Adipocyte (in vitro differentiated cells): Measurements from ENCODE around the gene VSX1.

Experiments
- DNase-seq: peaks from one replicate; pipeline ENCODE4 v3.0.0-alpha.2; 2015; ENCODE audit warnings: low read depth
- H3K27me3 ChIP-seq: replicated peaks from 2 replicates; pipeline ENCODE4 v1.7.0; 2013; ENCODE audit warnings: mild to moderate bottlenecking, low read length, moderate library complexity; ENCODE audit not compliant: control insufficient read depth, insufficient read depth
- H3K36me3 ChIP-seq: 2 replicates; pipeline ENCODE4 v1.7.0; 2013; ENCODE audit warnings: low read length, mild to moderate bottlenecking, moderate library complexity; ENCODE audit not compliant: control insufficient read depth, insufficient read depth, severe bottlenecking
- H3K4me1 ChIP-seq: 2 replicates; pipeline ENCODE4 v1.7.0; 2013; ENCODE audit warnings: mild to moderate bottlenecking, low read length, moderate library complexity; ENCODE audit not compliant: control insufficient read depth, insufficient read depth
- H3K4me3 ChIP-seq: 2 replicates; pipeline ENCODE4 v1.7.0; 2013; ENCODE audit warnings: mild to moderate bottlenecking, low read length, moderate library complexity
- H3K9ac ChIP-seq: 2 replicates; pipeline ENCODE4 v1.7.0; 2013; ENCODE audit warnings: mild to moderate bottlenecking, low read length, moderate library complexity
- H3K9me3 ChIP-seq: 2 replicates; pipeline ENCODE4 v1.7.0; 2013; ENCODE audit warnings: mild to moderate bottlenecking, low read length, moderate library complexity; ENCODE audit not compliant: control insufficient read depth

VSX1 gene

DNA sequence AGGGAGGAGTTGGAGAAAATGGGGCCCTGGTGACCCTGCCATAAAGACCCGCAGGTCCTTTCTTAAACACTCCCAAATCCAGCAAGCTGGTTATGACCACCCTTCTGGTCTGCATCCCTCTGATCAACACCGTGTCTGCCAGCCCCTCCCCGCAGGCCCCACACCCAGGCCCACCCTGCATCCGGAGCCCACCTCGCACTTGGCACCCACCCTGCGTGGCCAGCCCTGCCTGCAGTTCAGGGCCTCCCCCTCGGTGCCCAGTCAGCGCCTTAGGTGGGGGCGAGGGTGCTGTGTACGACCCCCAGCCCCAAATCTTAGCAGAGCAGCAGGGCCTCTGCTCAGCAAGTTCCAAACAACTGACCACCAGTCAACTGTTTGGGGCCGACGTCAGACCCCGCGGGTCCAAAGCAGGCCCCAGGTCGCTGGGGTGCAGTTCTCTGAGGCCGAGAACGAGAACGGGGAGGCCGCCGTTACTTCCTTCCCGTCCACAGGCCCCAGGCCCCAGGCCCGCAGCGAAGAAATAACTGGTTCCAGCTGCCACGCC is 25.2 kb downstream of the VSX1 start:
- H3K9ac ChIP-seq = peak overlapping the region; percentile 90
- no peaks in the 10 kb centered on the region for H3K36me3 ChIP-seq
- H3K9me3 ChIP-seq = no peaks in the 10 kb centered on the region
- no peak for DNase-seq
- H3K27me3 ChIP-seq = peaks cover 19% of the 10 kb centered on the region
- H3K4me3 ChIP-seq = peak overlapping the region; percentile 85
- H3K4me1 ChIP-seq = peaks cover 59% of the 10 kb centered on the region

- DNase-seq = peak; percentile 21
- Histone ChIP-seq H3K4me3 (peak overlapping the region; percentile 85), H3K27me3 (peaks cover 10% of the 10 kb centered on the region), H3K36me3 (no peaks in the 10 kb centered on the region), H3K9me3 (no peaks in the 10 kb centered on the region), H3K9ac (peak overlapping the region; percentile 90), H3K4me1 (peaks cover 67% of the 10 kb centered on the region)
These were observed 26.0 kb downstream of the VSX1 start for GRCh38 chr20:25055711-25056495.

DNA sequence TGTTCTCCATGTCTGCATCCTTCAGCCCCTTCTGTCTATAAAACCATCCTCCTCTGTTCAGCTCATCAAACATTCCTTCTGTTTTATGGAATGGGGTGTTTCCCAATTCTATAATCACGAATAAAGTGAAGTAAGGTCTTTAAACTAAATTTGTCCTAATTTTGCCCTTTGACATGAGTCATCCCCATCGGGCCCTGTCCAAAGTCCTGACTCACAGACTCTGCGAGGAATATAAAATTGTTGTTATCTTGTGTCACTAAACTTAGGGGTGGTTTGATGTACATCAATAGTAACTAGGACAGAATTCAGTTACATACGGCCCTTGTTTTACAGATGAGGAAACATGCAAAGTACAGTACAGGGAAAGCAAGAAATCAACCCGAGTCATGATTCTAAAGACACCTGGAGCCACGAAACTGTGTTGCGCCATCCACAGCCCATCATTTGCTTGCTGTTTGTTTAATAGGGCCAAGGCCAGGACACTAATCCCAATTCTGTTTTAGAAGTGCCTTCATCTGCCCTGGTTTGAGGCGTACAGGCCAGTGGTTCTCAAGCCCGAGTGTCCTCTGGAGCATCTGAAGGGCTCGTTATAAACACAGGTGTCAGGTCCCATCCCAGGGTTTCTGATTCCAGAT is 26.8 kb downstream of the VSX1 start:
- peak; percentile 34 for DNase-seq

GRCh38 chr20:25054096-25054820 is 27.7 kb downstream of the VSX1 start:
- Histone ChIP-seq H3K9me3 (no peaks in the 10 kb centered on the region), H3K27me3 (no peaks in the 10 kb centered on the region), H3K36me3 (no peaks in the 10 kb centered on the region), H3K9ac (peak overlapping the region; percentile 75), H3K4me3 (peak overlapping the region; percentile 40), H3K4me1 (peaks cover 68% of the 10 kb centered on the region)
- no peak for DNase-seq

More for the DNA sequence above, 26.8 kb downstream of the VSX1 start:
- Histone ChIP-seq H3K36me3 (no peaks in the 10 kb centered on the region), H3K9ac (no peak overlapping the region), H3K4me1 (peaks cover 67% of the 10 kb centered on the region), H3K4me3 (peak overlapping the region; percentile 85), H3K9me3 (no peaks in the 10 kb centered on the region), H3K27me3 (peaks cover 7% of the 10 kb centered on the region)

GRCh38 chr20:25053255-25054031 is 28.5 kb downstream of the VSX1 start:
- Histone ChIP-seq H3K4me3 (peak overlapping the region; percentile 40), H3K9ac (peak overlapping the region; percentile 75), H3K36me3 (no peaks in the 10 kb centered on the region), H3K9me3 (no peaks in the 10 kb centered on the region), H3K27me3 (peaks cover under 1% of the 10 kb centered on the region), H3K4me1 (peaks cover 71% of the 10 kb centered on the region)
- peak; percentile 52 for DNase-seq

DNA sequence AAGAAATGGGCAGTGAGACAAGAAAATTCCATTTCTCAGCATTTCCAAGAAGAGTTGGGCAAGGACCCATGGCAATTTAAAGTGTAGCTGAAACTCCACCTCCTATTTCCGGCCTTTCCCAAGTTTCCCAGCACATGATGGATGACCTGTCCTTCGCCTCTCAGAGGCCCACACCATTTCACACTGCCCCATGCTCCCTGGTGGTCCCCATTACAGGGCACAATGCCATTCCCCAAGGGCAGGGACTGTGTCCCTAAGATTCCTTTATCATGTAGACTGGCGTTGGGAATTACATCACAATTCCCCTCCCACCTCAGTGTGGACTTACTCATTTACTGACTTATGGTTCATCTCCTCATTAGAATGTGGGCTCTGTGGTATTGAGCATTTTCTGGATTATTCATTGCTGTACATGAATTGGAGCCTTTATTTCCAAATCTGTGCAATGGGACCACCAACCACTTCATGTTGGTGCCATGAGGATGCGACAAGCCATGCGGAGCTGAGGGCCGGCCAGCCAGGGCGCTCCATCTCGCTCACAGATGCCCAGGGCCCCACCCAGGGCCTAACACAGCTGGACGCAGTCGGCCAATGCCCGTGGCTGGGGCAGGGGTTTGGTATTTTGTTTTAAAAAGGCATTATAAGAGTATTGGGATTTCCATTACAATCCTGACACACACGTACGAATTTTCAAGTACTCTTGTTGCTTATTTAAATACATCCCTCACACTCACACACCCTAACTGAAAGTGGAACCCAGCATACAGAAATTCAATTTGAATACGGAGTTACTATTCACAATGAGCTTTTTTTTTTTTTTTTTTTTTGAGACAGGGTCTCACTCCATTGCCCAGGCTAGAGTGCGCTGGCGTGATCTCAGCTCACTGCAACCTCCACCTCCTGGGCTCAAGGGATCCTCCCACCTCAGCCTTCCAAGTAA is 29.4 kb downstream of the VSX1 start:
- H3K36me3 ChIP-seq = peaks cover 3% of the 10 kb centered on the region
- DNase-seq = no peak
- peak overlapping the region; percentile 75 for H3K9ac ChIP-seq
- peak overlapping the region; percentile 40 for H3K4me3 ChIP-seq
- H3K27me3 ChIP-seq = peaks cover 3% of the 10 kb centered on the region
- peaks cover 69% of the 10 kb centered on the region for H3K4me1 ChIP-seq
- H3K9me3 ChIP-seq = no peaks in the 10 kb centered on the region

DNA sequence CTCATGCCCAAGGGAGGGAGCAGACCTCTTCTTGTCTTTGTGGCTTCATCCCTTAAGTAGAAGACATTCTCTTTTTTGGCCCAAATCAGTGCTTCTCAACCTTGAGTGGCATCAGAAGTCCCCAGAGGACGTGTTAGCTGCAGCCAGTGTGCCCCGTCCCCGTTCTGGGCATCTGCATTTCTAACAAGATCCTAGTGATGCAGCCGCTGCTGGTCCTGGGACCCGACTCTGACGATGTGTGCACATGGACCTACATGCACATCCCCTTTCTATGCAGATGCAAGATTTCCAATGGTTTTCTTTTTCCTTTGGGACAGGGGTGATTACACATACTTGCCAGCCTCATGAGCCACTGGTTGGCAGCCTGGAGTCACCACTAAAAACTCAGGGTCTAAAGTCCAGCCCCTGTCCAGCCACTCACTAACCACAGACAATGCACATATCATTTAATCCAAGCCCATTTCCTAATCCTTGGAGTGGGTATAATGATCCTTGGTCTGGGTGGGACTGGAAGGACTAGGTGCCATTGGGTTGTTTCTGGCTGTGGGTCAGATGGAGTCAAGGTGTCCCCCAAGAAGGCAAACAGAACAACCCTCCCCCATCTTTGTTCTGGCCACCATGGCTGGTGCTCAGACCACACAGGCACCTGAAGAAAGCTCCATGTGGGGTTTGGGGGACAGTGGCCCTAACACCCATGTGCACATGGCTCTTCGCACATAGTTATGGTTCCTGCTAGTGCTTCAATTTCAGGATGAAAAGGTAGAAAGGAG is 30.4 kb downstream of the VSX1 start:
- Histone ChIP-seq H3K9ac (peak overlapping the region; percentile 23), H3K27me3 (peaks cover 8% of the 10 kb centered on the region), H3K36me3 (peaks cover 12% of the 10 kb centered on the region), H3K4me1 (peaks cover 63% of the 10 kb centered on the region), H3K4me3 (peak overlapping the region; percentile 30), H3K9me3 (no peaks in the 10 kb centered on the region)
- no peak for DNase-seq

DNA sequence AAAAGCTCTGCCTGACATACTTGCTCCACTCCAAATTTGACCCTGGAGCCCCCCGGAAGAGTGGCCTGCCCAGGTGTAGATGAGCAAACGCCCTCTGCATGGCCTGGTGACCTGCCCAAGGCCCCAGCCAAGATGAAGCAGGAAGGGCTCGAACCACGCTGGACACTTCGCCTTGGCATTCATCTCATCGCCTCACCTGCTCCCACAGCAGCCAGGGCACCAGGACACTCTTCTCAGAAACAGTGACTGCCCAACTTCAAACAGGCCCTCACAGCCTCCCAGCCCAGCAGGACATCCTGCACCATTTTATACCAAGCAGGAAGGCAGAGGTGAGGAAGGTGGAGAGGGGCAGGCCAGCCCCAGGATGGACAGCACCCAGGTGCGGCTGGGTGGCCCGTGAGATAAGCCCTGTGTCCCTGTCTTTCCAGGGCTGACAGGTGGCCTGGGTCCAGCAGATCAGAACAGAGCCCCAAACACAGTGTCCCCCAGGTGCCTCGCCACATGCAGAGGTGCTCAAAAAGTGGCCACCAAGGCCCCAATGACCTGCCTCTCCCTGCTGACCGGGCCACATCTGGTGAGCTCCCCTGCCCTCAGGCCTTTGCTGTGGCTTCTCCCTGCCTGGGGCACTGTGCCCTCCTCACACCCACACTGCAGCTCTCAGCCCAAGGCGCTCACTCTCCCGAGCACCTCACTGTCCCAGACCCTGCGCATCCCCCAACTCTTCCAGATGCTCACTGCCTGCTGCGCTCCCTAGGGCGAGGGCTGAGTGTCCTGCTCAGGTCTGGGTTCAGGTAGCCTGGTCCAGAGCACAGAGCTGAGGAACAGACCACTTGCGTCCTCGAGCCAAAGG is 31.2 kb downstream of the VSX1 start:
- Histone ChIP-seq H3K27me3 (peaks cover 8% of the 10 kb centered on the region), H3K9me3 (no peaks in the 10 kb centered on the region), H3K9ac (no peak overlapping the region), H3K36me3 (peaks cover 19% of the 10 kb centered on the region), H3K4me1 (peaks cover 55% of the 10 kb centered on the region), H3K4me3 (no peak overlapping the region)
- no peak for DNase-seq

GRCh38 chr20:25050082-25050481 is 31.9 kb downstream of the VSX1 start:
- Histone ChIP-seq H3K9ac (no peak overlapping the region), H3K4me3 (no peak overlapping the region), H3K9me3 (no peaks in the 10 kb centered on the region), H3K4me1 (peaks cover 52% of the 10 kb centered on the region), H3K36me3 (peaks cover 22% of the 10 kb centered on the region), H3K27me3 (peaks cover 8% of the 10 kb centered on the region)
- no peak for DNase-seq
